NT2/D1 (cell line): ENCODE data around the gene RAB3C.

Experiments
- YY1 ChIP-seq: IDR thresholded peaks from 2 replicates; pipeline ENCODE4 v1.6.1; 2011; ENCODE audit not compliant: insufficient read length, insufficient read depth
- ZNF274 ChIP-seq: IDR thresholded peaks from 2 replicates; pipeline ENCODE4 v1.6.1; 2011; ENCODE audit warnings: mild to moderate bottlenecking, low read depth, low read length

DNA sequence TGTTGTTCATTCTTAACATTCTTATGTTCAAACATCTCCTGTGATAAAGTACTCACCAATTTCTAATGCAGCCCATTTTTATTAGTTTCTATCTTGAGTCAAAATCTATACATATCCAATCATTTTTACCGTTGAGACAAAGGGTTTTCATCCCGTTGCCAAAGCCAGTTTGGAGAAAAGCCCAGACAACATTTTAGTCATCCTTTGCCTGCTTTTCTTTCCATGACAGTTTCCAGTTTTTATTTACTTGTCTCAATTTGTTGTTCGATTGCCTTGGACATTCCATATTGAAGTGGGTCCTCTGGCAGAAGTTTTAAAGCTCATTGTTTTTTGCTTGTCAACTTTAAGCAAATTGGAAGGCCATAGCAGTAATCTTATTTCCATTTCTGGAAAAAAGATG, 123.9 kb downstream of the RAB3C start:
- no peak for TF ChIP-seq ZNF274
- TF ChIP-seq YY1: no peak
